HG03521 (cell line): ENCODE data around the gene TMEM117.
"Not testable (repeated sequence)": the region's sequence is repeated elsewhere in the genome, so short reads cannot be mapped to it uniquely, and the experiment has no call there.

ENCODE experiments used
- ATAC-seq: cut with Tn5 transposase; IDR thresholded peaks from one replicate; pipeline ENCODE4 v1.9.1; 2021; ENCODE audit warnings: mild to moderate bottlenecking, moderate library complexity; ENCODE audit not compliant: unreplicated experiment

Gene TMEM117

GRCh38 chr12:44358636-44359035 lies 522.8 kb downstream of the TMEM117 start:
- no peak for ATAC-seq

DNA sequence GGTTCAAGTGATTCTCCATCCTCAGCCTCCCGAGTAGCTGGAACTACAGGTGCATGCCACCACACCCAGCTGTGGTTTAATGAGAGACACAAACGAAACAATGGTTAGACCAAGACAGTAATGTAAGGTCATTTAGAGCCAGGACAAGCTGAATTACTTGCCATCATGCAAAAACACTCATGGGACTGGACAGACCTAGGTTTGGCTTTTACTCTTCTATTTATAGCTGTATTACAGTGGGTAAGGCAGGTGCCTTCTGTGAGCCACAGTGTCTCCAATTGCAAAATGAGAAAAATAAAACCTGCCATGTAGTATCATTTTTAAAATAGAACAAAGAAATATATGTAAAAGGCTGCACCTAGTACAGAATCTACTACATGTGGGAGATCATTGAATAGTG lies 527.1 kb downstream of the TMEM117 start:
- no peak for ATAC-seq

DNA sequence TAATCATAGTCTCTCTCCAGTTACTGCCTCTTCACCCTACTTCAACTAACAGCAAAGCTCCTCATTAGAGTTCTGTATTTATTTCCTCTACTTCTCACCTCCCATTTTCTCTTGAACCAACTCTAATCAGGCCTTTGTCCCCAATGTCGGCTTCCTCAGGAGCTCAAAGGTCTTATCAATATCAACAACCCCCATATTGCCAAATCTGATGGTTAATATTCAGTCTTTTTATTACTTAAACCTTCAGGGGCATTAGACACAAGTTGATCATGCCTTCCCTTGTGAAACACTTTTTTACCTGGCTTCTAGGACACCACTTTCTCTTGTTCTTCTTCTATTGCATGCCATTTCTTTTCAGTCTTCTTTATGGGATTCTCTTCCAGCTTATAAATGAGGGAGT lies 531.3 kb downstream of the TMEM117 start:
- no peak for ATAC-seq

- no peak for ATAC-seq
Observed at GRCh38 chr12:44367916-44368315, 532.0 kb downstream of the TMEM117 start.

GRCh38 chr12:44369998-44370397 lies 534.1 kb downstream of the TMEM117 start:
- no peak for ATAC-seq

- no peak for ATAC-seq
Observed at GRCh38 chr12:44370982-44371381, 535.1 kb downstream of the TMEM117 start.

DNA sequence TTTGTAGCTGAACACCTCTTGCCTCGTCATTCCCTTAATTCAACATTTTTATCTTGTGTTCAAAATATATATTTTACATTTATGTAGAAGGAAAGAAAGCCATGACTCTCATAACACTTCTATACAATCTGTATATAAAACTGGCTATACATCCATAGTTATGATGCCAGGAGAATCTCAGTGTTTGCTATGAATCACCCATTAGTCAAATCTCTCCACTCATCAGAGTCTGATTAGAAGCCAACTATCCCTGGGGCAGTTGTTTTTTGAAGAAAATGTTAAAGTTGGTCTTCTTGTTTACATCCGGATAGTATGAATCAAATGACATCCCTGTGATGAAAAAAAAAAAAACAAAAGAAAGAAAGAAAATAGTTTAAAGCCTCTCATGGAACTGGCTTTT lies 536.4 kb downstream of the TMEM117 start:
- no peak for ATAC-seq

GRCh38 chr12:44375694-44376093 lies 539.8 kb downstream of the TMEM117 start:
- ATAC-seq, result no peak

DNA sequence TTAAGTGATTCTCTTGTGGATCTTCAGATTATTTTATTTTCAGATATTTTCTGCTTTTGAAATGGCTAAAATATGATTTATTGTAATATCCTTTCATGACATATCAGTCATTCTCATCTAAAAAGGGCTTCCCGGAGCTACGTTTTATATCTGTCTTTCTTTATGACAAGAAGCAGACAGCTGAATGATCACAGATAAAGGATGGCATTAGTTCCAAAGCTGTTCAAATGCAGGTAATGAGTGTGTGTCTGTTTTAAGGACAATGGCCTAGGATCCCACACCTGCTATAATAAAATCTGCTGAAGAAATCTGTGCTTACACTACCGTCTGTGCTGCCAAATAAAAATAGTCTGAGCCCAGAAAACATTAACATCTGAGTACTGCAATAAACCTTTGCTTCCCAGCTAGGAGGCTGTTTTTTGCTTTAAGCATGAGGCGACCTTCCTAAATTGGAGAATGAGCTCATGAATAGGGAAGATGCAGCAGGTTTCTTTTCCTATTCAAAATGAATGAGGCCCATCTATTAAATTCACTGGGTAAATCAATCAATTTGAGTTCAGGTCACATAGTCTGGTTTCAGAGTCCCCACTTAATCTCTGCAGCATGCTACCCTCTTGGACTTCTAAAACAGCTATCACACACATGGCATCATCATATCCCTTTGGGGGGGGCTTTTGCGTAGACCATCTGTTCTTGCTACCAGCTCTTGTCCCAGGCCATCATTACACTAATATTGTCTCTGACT lies 541.7 kb downstream of the TMEM117 start:
- no peak for ATAC-seq

GRCh38 chr12:44379113-44379512 lies 543.2 kb downstream of the TMEM117 start:
- ATAC-seq, result not testable (repeated sequence)

DNA sequence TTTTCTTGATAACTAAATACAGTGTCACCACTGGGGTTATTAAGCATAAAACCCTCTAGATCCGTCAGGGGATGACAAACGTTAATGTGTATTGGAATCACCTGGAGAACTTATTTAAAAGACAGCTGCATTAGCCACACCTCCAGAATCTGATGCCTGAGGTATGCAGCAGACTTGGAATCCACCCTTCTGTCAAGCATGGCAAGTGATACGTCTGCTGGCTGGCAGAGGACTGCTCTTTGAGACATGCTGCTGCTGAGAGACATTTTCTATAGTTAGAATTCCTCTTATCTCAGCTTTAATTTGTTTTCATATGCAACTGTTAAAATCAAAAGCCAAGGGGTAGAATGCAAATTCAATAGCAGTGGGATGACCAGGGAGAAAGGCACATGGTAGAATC lies 544.0 kb downstream of the TMEM117 start:
- ATAC-seq, result no peak

- no peak for ATAC-seq
Observed at GRCh38 chr12:44380861-44381260, 545.0 kb downstream of the TMEM117 start.

GRCh38 chr12:44381341-44381740 lies 545.5 kb downstream of the TMEM117 start:
- ATAC-seq, result no peak

DNA sequence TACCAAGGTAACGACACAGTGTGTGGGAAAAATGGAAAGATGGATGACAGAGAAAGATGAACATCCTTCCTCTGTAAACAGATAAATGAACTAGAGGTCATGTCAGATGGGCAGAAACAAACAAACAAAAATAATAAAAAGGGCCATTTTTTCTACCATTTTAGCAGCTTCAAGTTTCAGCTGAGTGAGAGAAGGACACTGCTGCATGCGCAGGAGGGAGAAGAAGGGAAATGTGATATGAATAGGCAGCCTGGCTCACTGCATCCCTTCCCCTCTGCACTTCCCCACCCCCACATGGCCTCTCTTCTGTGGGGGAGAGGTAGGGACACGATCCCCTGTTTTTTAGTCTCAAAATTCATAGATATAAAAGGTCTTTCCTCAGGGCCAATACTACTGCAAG lies 548.3 kb downstream of the TMEM117 start:
- ATAC-seq, result no peak

DNA sequence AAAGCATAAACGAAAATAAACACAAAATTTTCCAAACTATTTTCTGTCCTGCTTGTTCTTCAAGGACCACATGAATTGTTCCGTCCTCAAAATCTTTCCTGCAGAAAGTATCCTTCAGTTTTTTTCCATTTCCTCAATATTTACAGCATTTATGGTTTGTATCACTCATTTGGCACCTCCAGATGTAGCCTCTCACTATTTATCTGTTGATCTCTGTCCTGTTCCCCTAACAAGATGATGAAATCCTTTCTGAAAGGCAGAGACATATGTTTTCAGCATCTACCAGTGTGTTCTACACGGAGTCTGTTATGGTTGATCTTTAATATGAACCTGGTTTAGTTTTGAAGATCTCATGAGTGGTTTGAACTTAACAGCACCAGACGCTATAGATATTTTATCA lies 550.1 kb downstream of the TMEM117 start:
- ATAC-seq, result no peak

GRCh38 chr12:44387581-44387980 lies 551.7 kb downstream of the TMEM117 start:
- ATAC-seq, result no peak

DNA sequence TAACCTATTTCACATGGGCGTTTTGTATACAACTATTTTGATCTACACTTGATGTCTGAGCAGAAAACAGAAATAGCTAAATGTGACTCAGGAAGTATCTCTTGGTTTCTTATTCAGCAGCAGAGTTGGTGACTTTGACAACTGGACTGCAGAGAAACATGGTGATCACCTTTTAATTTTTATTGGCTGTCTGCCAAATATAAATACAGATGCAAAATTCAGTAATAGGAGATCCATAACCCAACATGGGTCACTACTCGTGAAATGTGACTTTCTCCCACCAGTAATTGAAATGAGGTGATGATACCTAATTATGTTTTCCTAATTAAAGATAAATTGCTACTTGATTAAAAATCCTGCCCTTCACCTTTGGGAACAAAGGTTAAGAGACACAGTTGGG lies 553.2 kb downstream of the TMEM117 start:
- no peak for ATAC-seq

DNA sequence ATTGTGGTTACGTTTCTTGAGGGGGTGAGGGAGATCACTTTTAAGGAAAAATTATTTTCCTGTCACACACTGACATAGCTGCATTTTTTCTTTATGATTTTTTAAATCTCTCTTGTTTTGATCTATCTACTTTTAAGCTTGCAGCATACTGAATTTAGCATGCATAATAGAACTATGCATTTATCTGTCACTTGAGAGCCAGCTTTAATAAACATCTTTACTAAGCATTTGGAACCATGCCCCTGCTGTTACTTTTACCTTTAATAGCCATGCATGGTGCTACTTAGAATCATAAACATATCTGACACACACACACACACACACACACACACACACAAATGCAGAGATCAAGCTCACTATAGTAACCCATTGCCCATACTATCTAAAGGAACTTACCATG lies 554.0 kb downstream of the TMEM117 start:
- ATAC-seq, result no peak

DNA sequence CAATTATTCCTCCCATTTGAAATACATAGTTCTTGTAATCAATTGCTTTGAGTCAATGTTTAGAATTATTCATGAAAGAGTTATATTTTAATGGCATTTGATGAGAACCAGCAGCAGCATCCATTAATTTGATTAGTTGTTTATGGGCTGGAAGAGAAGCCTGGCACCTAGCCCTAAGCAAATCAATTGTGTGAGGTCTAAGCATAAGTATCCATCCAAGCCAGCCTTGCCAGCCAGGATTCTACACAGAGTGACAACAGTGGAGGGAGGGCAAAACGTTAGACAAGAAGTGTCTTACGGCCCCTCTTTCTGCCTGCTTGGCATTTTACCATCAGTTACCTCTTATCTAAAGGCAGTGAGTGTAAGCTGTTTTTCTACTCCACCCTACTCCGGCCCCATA lies 561.8 kb downstream of the TMEM117 start:
- ATAC-seq, result no peak

DNA sequence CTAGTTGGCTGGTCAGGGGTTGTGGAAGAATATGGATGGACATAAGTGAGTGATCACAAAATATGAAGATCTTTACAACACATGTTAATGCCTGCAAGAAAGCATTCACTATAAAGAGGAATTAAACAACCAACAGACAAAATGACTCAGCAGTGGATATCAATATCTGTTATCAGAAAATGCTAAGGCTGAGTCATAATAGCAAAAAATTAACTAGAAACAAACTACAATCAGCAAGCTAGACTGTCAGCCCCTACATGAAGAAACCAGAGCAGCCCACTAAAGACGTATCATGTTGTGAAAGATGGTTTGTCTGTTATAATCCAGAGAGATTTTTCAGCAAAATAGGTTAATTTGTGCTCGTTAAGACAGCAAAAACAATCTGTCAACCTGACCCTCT lies 567.3 kb downstream of the TMEM117 start:
- no peak for ATAC-seq

GRCh38 chr12:44405297-44405696 lies 569.4 kb downstream of the TMEM117 start:
- no peak for ATAC-seq

DNA sequence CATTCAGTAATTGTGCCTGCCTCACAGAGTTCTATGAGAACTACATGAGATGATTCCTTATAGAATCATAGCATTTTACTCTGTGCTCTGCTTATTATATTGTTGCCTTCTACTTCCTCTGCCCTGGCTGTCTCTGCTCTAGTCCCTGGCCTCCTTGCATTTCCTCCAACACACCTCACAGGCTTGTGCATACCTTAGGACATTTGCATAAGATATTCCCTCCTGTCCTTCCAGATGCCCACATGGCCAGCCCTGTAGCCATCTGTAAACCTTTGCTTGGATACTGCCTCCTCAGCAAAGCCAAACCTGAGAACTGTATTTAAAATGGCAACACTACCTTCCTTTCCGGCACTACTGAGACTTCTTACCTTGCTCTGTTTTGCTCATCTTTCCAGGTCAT lies 586.7 kb downstream of the TMEM117 start:
- ATAC-seq, result no peak

- no peak for ATAC-seq
Observed at GRCh38 chr12:44428825-44429224, 592.9 kb downstream of the TMEM117 start.
